GM18909 (cell line): ENCODE data around the gene ASAP2.
"Not testable (repeated sequence)": the region's sequence is repeated elsewhere in the genome, so short reads cannot be mapped to it uniquely, and the experiment has no call there.

Experiments used
- ATAC-seq: cut with Tn5 transposase; IDR thresholded peaks from one replicate; pipeline ENCODE4 v1.9.1; 2021; ENCODE audit warnings: mild to moderate bottlenecking; ENCODE audit not compliant: unreplicated experiment, poor library complexity

The ASAP2 gene

DNA sequence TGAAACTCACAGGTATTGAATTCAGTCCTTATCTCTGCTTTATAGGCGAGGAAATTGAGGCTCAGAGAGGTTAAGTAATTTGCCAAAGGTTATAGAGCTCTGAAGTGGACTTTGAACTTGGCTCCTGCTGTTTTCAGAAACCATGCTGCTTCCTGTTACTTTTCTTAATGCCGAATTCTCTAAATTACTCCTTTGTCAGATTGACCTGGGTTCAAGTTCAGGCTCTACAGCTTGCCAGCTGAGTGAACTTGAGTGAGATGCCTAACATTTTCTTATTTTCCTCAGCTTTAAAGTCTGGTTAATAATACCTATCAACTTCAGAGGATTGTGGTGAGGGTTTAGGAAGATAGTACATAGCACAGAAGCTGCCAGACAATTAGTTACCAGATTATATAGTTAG is 3.4 kb downstream of the ASAP2 start:
- ATAC-seq: no peak

GRCh38 chr2:9211496-9211895 is 4.9 kb downstream of the ASAP2 start:
- ATAC-seq: no peak

GRCh38 chr2:9212010-9212635 is 5.5 kb downstream of the ASAP2 start:
- no peak for ATAC-seq

- ATAC-seq: no peak
Observed at GRCh38 chr2:9212661-9213411, 6.2 kb downstream of the ASAP2 start.

DNA sequence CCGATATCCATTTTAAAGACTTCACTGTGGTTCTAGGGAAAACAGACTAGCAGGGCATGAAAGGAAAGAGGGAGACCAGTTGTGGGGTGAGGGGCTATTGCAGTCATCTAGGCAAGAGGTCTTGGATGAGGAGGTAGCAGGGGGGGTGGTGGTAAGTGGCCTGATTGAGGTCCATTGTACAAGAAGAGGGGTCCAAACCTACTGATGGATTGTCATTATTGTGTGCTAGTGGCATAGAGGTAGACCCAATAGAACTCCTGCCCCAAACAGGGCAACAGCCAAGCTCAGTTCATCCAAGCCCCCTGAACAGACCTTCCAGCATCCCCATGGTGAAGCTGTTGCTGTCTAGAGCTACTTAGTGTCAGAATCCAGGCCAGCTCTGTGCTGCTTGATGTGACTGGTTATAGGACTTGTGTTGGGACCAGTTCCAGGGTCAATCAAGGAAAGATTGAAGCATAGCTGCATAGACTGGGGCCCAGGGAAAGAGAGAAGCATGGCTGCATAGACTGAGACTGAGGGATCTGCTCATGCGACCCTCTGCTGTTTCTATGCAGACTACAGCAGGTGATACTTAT is 7.0 kb downstream of the ASAP2 start:
- ATAC-seq: no peak

DNA sequence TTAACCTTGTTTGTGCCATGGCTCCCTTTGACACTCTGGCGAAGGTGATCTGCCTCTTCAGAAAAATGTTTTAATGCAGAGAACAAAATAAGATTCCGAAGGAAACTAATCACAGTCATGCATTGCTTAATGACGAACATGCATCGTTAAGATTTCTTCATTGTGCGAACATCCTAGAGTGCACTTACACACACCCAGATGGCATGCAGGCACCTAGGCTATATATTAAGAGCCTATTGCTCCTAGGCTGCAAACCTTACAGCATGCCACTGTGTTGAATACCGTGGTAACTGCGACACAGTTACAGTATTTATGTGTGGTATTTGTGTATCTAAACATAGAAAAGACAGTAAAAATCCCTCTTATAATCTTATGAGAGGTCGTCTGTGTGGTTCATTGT is 8.3 kb downstream of the ASAP2 start:
- ATAC-seq: no peak

GRCh38 chr2:9215680-9216079 is 9.1 kb downstream of the ASAP2 start:
- ATAC-seq: no peak

DNA sequence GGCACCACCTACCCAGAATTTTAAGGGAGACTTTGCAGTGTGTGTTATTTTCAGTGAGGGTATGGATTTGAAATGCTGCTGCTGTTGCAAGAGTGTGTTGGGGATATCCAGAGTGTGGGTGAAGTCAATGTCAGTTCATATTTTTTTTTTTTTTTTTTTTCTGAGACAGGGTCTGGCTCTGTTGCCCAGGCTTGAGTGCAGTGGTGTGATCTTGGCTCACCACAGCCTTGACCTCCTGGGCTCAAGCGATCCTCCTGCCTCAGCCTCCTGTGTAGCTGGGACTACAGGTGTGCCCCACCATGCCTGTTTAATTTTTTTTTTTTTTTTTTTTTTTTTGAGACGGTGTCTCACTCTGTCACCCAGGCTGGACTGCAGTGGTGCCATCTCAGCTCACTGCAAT is 9.5 kb downstream of the ASAP2 start:
- ATAC-seq: not testable (repeated sequence)

GRCh38 chr2:9217838-9218770 is 11.5 kb downstream of the ASAP2 start:
- ATAC-seq: no peak

DNA sequence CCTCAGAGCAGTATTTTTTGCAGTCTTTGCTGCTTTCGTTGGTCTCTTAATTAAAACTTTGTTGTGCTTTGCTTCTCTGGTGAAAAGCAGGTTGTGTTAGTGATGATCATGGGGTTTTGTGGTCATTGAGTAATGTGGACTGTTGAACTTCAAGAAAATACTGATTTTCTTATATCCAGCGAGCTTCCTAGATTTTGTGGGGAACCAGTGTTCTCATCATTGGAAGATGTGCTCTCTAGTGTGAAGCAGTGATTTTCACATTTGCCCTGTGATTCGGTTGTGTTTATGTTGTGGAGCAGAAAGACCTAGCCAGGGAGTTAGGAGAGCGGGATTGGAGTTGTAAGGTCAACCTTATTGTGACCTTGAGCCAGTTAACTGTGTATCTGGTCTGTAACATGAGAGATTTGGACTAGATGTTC is 12.4 kb downstream of the ASAP2 start:
- no peak for ATAC-seq

DNA sequence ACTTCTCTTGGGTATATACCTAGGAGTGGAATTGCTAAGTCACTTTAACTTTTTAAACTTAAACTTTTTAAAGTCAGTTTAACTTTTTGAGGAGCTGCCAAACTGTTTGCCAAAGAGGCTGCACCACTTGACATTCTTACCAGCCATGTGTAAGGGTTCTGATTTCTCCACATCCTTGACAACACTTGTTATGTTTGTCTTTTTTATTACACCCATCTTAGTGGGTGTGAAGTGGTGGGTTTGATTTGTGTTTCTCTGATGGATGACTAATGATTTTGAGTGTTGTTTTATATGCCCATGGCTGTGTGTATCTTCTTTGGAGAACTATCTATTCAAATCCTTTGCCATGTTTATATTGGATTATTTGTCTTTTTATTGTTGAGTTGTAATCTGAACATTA is 13.6 kb downstream of the ASAP2 start:
- no peak for ATAC-seq

GRCh38 chr2:9221223-9221622 is 14.6 kb downstream of the ASAP2 start:
- ATAC-seq: no peak

DNA sequence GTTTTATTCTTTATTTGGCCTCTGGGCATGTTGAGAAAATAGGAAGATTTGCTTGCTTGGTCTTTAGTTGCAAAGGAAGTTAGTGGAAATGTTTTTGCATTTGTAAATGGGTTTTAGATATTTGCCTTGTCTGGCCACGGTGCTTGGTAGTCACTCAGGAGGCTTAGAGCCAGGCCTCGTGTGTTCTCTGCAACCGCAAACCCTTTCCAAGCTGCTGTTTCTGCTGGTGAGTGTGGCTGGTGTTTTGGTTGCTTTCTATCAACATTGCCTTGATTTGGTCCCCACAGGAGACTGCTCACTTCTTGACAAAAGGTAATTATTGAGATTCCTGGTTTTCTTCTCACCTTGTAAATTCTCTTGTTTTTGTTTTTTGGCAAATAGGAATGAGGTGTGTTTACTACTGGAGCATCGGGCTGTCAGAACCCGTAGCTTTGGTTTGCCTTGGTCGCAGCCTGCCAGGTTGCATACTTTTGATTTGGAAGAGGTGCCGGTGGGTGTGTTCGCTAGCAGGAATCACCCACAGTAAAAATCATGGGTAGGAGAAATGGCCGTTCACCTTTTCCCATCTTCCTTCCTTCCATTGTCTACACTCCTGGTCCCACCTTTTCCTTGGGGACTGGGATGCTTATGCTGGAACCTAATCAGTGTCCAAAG is 15.8 kb downstream of the ASAP2 start:
- no peak for ATAC-seq

- ATAC-seq: no peak
Observed at GRCh38 chr2:9222893-9223287, 16.3 kb downstream of the ASAP2 start.

DNA sequence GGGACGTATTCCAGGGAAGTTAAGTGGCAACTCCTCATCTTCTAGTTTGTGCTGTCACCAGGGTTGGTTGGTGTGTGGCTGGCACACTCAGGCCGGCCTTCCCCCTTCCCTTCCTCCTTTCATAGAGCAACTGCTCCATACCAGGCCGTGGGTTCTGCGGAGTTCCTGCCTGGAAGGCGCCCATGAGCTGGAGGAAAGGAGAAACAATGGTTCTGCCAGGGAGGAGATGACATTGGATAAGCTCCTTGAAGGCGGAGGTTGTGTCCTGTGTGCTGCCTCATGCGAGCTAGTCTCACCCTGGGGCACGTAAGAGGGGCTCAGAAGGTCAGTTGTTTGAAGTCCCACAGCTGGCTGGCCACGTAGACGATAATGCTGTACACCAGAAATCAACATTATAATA is 19.2 kb downstream of the ASAP2 start:
- ATAC-seq: no peak

DNA sequence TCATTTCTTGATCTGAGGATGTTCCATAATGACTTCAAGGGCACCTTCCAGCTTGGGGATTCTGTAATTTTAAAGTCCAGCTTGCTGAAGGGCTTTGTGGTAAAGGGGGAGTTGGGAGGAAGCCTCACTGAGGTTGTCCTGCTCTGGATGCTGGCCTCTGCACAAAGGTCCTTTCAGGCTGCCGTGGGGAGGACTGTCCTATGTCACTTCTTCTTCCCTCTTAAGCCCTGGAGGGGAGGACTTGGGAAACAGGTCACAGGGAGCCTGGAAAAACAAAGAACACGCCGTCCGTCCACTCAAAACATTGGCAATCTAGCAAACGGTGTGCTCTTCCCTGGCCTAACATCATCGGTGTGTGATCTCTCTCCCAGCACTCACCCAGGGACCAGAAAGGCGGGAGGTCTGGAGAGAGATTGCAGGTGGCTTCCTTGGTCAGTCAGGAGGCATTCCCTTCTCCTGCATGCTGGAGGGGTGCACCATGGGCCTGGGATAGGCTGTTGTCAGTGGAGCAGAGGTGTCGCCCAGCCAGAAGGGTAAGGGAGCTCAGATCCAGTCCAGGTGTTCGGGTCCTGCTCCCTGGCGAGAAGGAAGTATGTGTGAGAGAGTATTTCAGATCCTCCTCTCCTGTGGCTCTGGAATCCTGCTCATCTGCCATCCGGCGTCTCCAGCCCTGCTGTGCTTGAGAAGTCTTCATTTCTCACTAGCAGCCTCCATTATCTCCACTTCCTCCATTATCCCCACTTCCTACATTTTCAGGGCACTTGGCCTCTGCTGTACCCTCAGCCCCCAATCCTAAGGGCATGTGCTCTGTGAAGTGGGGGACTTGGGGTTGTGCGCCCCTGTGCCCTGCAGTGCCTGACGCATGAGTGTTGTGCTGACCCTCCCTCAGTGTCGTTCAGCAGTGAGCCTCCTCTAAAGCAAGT is 20.1 kb downstream of the ASAP2 start:
- ATAC-seq: no peak

DNA sequence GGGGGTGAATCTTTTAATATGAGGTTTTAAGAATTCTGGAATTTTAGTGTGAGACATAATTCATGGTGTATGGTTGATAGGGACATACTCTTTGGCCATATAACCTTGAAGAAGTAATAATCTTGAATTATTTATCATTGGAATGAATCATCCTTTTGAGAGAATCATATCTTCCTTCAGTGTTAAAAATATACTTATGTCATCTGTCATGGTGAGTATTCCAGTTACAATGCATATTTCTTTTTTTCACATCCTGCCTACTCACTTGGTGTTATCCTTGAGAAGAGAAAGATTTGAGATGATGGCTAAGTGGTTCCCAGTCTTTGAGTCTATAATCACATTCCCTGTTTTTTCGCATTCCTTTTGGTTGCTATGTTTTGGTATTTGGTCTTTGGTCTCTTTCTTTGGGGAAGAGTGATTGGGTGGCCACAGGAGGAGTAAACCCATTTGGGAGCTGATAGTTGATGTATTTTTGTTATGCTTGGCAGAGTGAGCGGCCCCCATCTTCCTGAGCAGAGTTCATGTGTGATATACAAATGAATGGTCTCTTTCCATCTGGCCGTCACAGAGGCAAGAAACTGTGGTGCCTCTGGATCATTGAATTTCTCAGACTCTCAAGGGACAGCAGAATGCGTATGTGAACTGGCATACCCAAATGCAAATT is 21.6 kb downstream of the ASAP2 start:
- no peak for ATAC-seq

DNA sequence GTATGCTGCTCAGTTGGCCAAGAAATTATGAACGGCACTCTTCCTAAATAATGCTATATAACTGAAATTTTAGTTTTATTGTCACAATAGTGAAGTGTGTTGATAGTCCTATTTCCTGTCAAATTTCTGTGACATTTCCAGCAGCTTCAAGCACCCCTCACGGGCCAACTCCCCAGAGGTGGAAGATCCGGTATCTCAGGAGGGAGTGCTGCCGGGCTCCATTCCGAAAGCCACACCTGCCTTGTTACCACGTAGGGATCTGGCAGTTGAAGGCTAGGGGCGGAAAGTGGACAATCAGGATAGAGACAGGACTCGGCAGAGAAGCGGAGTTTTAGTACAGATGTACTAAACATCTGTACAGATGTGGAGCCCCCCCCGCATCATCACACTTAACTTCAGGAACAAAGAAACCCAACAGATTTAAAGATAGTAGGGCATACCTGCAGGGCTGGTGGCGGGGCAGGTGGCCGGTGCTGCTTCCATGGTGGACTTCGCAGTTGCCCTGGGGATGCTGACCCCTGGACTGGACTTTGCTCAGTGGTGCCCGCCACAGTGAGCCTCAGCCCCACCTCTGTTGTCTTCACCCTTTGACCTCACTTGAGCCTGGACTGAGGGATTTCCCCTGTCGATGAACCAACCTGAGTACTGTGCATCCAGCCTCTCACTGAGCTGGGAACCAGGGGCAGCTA is 22.3 kb downstream of the ASAP2 start:
- ATAC-seq: no peak
